ENCODE data around the gene DHX34. TPM values are rescaled to one million over a fixed set of nuclear protein-coding genes. Genes with fewer than 3 reads are reported as not detected.

DHX34 gene
- polyA plus RNA-seq, 3 donors, result 3.4 to 34.4 (median 3.8) TPM

GRCh38 chr19:47402504-47402903, 53.4 kb downstream of the DHX34 start:
- H3K9me3 ChIP-seq (replicated peaks in 1 of 2; ENCODE audit: control insufficient read depth in 1 of 2, insufficient read depth in 1 of 2, low read length in 2 of 2), result no peaks in the 10 kb centered on the region
- no peak for TF ChIP-seq CTCF (IDR thresholded peaks at IDR 0.05)
- no peak overlapping the region for H3K4me2 ChIP-seq (replicated peaks; ENCODE audit: extremely low read depth, low read length, poor library complexity, severe bottlenecking)
- intact Hi-C loops (cut with micrococcal nuclease), result no loop called here
- Mint-ChIP-seq H3K4me1 (no peaks in the 10 kb centered on the region), H3K4me3 (no peak overlapping the region), H3K36me3 (no peaks in the 10 kb centered on the region), H3K27ac (no peak overlapping the region), H3K27me3 (ENCODE audit: low read depth in 3 of 3) (peaks cover 34 to 48% (median 37%) of the 10 kb centered on the region in 3 donors), H3K9me3 (peaks cover 0 to 4% (median 0%) of the 10 kb centered on the region in 7 donors)
- H3K9ac ChIP-seq (ENCODE audit: insufficient read depth, low read length, poor library complexity, severe bottlenecking), result no peak overlapping the region
- H3K27me3 ChIP-seq (ENCODE audit: control insufficient read depth in 2 of 2, insufficient read depth in 2 of 2, low read length in 2 of 2), result peaks cover 6 to 21% of the 10 kb centered on the region in 2 donors
- no peaks in the 10 kb centered on the region for H3K36me3 ChIP-seq (replicated peaks in 1 of 2; ENCODE audit: control insufficient read depth in 1 of 2, insufficient read depth in 2 of 2, low read length in 2 of 2)
- H4K20me1 ChIP-seq (ENCODE audit: insufficient read depth, low read length), result no peaks in the 10 kb centered on the region
- no peaks in the 10 kb centered on the region for H3K79me2 ChIP-seq (ENCODE audit: insufficient read depth, low read length)
- 92% methylated on average over 13 of the region's 16 CpGs for WGBS (ENCODE audit: insufficient coverage)
- no peak overlapping the region for H3K27ac ChIP-seq (ENCODE audit: low read depth in 1 of 2, low read length in 2 of 2)
- H2AFZ ChIP-seq (ENCODE audit: insufficient read depth, low read depth, low read length, poor library complexity, severe bottlenecking), result no peak overlapping the region
- DNase-seq, result no peak
- H3K4me3 ChIP-seq (replicated peaks in 1 of 3; ENCODE audit: low read depth in 2 of 3, low read length in 3 of 3), result no peak overlapping the region
- H3K4me1 ChIP-seq (ENCODE audit: control insufficient read depth in 1 of 2, insufficient read depth in 2 of 2, low read length in 2 of 2), result no peaks in the 10 kb centered on the region

GRCh38 chr19:47404334-47405196, 55.5 kb downstream of the DHX34 start:
- Mint-ChIP-seq H3K9me3 (peaks cover 0 to 4% (median 0%) of the 10 kb centered on the region in 7 donors), H3K36me3 (no peaks in the 10 kb centered on the region), H3K27ac (no peak overlapping the region), H3K27me3 (ENCODE audit: low read depth in 3 of 3) (peaks cover 38 to 59% (median 45%) of the 10 kb centered on the region in 3 donors), H3K4me1 (no peaks in the 10 kb centered on the region), H3K4me3 (peak overlapping the region in 1 of 2 donors; percentile 31)
- Histone ChIP-seq H4K20me1 (ENCODE audit: insufficient read depth, low read length) (no peaks in the 10 kb centered on the region), H2AFZ (ENCODE audit: insufficient read depth, low read depth, low read length, poor library complexity, severe bottlenecking) (no peak overlapping the region), H3K27ac (ENCODE audit: low read depth in 1 of 2, low read length in 2 of 2) (no peak overlapping the region), H3K4me1 (ENCODE audit: control insufficient read depth in 1 of 2, insufficient read depth in 2 of 2, low read length in 2 of 2) (no peaks in the 10 kb centered on the region), H3K4me3 (replicated peaks in 1 of 3; ENCODE audit: low read depth in 2 of 3, low read length in 3 of 3) (no peak overlapping the region), H3K4me2 (replicated peaks; ENCODE audit: extremely low read depth, low read length, poor library complexity, severe bottlenecking) (no peak overlapping the region), H3K79me2 (ENCODE audit: insufficient read depth, low read length) (no peaks in the 10 kb centered on the region), H3K36me3 (replicated peaks in 1 of 2; ENCODE audit: control insufficient read depth in 1 of 2, insufficient read depth in 2 of 2, low read length in 2 of 2) (no peaks in the 10 kb centered on the region), H3K9ac (ENCODE audit: insufficient read depth, low read length, poor library complexity, severe bottlenecking) (no peak overlapping the region), H3K27me3 (ENCODE audit: control insufficient read depth in 2 of 2, insufficient read depth in 2 of 2, low read length in 2 of 2) (peaks cover 7 to 20% of the 10 kb centered on the region in 2 donors), H3K9me3 (replicated peaks in 1 of 2; ENCODE audit: control insufficient read depth in 1 of 2, insufficient read depth in 1 of 2, low read length in 2 of 2) (no peaks in the 10 kb centered on the region)
- no peak for TF ChIP-seq CTCF (IDR thresholded peaks at IDR 0.05)
- 61% methylated on average over 6 of the region's 9 CpGs for WGBS (ENCODE audit: insufficient coverage)
- DNase-seq, result no peak
- intact Hi-C loops (cut with micrococcal nuclease), result no loop called here
